GM23248 (cell line): ENCODE measurements around the gene FAM236B.
"Not testable (repeated sequence)": the region's sequence is repeated elsewhere in the genome, so short reads cannot be mapped to it uniquely, and the experiment has no call there.

ENCODE experiments used
- EZH2 ChIP-seq: fragments of 200-600 bp; sonication (generic); IDR thresholded peaks from 2 replicates; pipeline ENCODE4 v1.6.1; 2018; ENCODE audit warnings: antibody characterized with exemption, mild to moderate bottlenecking; ENCODE audit not compliant: insufficient read depth, poor library complexity, severe bottlenecking
- EZH2phosphoT487 ChIP-seq: fragments of 200-600 bp; sonication (generic); IDR thresholded peaks from 2 replicates; pipeline ENCODE4 v1.6.1; 2018; ENCODE audit warnings: antibody characterized with exemption, moderate library complexity, mild to moderate bottlenecking, low read depth; ENCODE audit not compliant: insufficient read depth

- TF ChIP-seq EZH2, EZH2phosphoT487: not testable (repeated sequence)
Measured at GRCh38 chrX:72733636-72734035, 48.8 kb downstream of the FAM236B start.
